Measurements from ENCODE around the gene KIF18B.

GRCh38 chr17:44983563-44983962, 36.0 kb upstream of the KIF18B start:
- TF ChIP-seq, protein P1, sequence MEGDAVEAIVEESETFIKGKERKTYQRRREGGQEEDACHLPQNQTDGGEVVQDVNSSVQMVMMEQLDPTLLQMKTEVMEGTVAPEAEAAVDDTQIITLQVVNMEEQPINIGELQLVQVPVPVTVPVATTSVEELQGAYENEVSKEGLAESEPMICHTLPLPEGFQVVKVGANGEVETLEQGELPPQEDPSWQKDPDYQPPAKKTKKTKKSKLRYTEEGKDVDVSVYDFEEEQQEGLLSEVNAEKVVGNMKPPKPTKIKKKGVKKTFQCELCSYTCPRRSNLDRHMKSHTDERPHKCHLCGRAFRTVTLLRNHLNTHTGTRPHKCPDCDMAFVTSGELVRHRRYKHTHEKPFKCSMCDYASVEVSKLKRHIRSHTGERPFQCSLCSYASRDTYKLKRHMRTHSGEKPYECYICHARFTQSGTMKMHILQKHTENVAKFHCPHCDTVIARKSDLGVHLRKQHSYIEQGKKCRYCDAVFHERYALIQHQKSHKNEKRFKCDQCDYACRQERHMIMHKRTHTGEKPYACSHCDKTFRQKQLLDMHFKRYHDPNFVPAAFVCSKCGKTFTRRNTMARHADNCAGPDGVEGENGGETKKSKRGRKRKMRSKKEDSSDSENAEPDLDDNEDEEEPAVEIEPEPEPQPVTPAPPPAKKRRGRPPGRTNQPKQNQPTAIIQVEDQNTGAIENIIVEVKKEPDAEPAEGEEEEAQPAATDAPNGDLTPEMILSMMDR (conservative IDR thresholded peaks at IDR 0.05; ENCODE audit: low read depth, low read length): no peak
- TF ChIP-seq EZH2 (IDR thresholded peaks at IDR 0.05; ENCODE audit: borderline replicate concordance, low read depth, low read length, poor library complexity, severe bottlenecking): no peak

All from A673 (cell line).